ENCODE results near the gene TMEM72.

TMEM72 gene

DNA sequence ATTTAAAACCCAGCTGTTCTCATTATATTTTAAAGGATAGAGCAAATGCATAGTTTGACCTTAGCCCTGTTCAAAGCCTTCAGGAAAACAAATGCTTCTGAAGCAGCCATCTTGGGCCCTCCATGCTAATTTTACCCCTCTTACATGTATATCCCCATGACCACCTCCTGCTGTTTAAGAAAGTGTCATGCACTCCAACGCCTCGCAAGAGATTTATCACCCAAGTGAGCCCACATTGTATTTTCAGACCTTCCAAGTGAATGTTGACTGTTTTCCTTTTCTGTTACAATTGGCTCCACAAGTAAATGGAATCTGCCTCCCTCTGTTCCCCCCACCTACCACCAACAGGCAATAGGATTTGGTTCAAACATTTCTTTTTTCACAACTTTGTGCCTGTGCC is 5.3 kb downstream of the TMEM72 start:
- in situ Hi-C loops (cut with MboI; ENCODE audit: low sequenced_read_pairs) = no loop called here

DNA sequence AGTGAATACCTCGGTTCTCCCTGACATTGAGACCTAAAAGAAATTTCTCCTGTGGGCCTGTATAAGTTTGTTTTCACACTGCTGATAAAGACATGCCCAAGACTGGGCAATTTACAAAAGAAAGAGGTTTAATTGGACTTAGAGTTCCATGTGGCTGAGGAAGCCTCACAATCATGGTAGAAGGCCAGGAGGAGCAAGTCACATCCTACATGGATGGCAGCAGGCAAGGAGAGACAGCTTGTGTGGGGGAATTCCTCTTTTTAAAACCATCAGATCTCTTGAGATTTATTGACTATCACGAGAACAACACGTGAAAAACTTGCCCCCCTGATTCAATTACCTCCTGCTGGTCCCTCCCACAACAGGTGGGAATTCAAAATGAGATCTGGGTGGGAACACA is 6.7 kb downstream of the TMEM72 start:
- in situ Hi-C loops (cut with MboI; ENCODE audit: low sequenced_read_pairs) = no loop called here

DNA sequence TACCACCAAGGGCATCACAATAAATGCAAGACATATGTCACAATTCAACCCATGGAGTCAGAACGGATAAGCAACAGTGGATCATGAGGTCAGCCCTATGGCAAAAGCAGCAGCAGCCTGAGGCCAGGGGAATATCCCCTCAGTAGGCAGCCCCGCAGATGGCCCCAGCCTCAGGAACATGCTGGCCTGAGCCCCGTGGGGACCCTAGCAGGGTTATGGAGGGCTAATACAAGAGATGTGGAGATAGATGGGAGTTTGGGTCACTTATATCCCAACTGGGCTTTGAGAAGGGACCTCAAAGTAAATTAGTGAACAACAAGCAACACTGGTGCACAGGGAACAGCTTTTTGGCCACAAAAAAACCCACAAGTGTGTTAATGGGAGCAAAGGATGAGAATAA is 9.1 kb downstream of the TMEM72 start:
- in situ Hi-C loops (cut with MboI; ENCODE audit: low sequenced_read_pairs) = no loop called here

DNA sequence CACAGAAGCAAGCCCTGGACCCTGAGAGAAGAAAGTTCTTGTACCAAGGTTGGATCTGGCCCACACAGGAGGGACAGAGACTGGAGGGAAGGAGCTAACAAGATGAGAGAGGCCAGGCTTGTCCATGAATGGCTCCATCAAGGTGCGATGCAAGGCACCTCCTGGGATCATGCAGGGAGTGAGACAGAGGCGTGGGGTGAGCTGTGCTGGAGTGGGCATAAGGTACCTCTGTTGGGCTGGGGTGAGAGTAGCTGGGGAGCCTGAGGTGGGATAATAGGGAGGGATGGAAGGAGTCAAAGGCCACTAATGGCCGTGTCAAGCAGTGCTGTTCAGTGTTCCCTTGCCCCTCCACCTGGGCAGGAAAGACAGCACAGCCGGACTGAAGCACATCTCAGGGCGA is 9.9 kb downstream of the TMEM72 start:
- in situ Hi-C loops (cut with MboI; ENCODE audit: low sequenced_read_pairs) = no loop called here

DNA sequence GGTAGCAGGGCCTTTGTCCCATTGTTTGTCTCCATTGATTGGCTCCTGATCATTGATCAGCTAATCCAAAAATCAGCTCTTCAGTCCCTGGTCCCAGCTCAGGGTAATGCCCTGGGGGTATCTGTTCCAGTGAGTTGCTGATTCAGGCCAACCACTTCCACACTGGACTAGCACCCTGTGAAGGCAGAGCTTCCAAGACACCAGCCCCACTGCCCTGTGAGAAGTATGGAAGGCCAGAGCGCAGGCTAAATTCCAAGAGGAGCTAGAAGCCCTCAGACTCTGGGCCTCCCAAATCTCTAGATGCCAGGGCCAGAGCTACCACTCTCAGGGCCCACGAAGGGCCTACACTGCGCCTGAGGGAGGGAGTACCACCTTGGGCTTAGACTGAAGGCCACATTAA is 10.4 kb downstream of the TMEM72 start:
- in situ Hi-C loops (cut with MboI; ENCODE audit: low sequenced_read_pairs) = no loop called here

DNA sequence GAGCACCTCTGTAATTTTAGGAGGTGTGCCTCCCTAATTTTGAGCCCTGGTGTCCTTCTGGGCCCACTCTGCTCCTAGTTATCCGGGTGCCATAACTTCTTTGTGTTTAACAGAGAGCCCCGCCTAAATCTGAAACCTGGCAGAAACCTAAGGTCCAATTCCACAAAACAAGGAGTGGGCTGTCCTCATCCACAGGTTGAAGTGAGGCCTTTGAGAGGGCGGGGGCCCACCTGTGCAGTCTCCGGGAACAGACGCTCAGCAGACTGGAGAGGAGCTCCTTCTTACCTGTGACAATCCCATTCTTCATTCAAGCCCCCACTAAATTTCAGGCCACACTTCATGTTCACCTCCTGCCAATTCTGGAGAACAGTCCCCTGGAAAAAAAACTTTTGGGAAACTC is 10.9 kb downstream of the TMEM72 start:
- in situ Hi-C loops (cut with MboI; ENCODE audit: low sequenced_read_pairs) = no loop called here

DNA sequence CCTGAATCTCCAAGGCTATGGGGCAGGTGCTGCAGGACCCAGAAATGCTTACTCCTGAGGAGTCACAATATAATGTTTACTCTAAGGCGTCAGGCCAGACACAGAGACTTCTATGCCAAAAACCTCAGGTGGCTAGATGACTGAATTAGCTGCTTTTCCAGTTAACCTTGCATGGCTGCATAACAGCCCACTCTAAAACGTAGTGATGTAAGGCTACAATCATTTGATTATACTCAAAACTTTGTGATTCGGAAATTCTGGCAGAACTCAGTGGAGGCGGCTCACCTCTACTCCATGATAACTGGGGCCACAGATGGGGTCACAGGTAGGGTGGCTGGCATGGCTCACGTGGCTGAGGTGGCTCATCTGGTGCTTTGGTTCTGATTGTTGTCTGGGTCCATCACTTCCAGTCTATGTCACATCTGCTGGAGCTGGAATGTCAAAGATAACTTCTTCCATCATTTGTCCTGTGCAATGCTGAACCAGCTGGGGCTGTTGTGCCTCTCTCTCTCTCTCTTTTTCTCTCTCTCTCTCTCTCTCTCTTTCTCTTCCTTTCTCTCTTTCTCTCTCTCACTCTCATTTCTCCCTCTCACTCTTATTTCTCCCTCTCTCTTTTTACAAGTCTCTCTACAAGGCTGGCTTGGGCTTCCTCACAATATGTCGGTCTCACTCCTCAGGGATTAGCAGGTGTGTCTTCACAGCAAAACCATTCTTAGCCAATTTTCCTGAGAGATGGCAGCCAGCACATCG is 11.8 kb downstream of the TMEM72 start:
- in situ Hi-C loops (cut with MboI; ENCODE audit: low sequenced_read_pairs) = no loop called here

DNA sequence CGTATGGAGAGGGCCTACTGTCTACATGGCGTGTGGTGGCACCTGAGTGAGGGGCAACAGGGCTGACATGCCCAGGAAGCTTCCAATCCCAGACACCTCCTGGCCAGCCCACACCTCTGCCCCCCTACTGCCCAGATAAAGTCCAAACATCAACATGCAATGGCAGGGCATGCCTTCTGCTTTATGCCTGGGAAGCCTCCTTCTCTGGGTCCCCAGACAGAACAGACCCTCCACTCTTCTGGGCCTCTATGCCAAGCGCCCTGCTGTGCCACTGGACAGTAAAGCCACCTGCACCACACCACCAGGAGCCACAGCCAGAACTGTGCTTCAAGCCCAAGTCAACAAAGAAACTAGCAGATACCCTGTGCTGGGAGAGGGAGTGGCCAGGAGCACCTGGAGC is 12.5 kb downstream of the TMEM72 start:
- in situ Hi-C loops (cut with MboI; ENCODE audit: low sequenced_read_pairs) = no loop called here

DNA sequence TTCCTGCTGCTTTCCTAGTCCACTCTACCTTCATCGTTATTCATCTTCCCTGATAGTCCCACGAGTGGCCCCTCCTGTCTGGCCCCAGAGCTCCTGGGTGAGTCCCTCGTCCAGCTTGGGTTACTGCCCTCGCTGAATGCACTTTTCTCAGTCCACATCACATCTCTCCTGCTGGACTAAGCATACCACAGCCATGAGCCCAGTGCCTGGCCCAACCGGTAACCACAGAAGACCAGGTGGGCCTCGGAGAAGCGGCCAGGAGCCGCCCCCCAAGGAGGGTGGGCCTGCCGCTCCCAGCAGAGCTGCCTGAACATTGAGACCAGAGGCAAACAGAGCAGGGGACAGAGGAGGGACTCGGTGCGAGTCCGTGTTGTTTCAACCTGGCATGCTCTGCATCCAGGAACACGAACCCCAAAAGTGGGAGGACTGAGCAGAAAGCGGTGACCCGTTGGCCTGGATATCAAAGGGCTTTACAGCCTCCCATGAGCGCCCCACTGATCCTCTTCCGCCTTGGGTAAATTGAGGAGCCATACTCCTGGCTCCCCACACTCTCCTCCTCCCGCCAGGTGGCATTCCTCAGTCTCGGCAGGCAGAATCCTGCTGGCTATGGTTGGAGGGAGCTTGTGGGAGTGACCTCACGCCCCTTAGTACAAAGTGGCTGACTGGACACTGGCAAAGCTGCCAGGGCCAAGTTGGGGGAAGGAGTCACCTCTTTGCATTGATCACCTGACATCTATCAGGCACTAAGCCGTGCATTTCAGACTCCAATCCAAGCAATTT is 13.3 kb downstream of the TMEM72 start:
- in situ Hi-C loops (cut with MboI; ENCODE audit: low sequenced_read_pairs) = no loop called here

DNA sequence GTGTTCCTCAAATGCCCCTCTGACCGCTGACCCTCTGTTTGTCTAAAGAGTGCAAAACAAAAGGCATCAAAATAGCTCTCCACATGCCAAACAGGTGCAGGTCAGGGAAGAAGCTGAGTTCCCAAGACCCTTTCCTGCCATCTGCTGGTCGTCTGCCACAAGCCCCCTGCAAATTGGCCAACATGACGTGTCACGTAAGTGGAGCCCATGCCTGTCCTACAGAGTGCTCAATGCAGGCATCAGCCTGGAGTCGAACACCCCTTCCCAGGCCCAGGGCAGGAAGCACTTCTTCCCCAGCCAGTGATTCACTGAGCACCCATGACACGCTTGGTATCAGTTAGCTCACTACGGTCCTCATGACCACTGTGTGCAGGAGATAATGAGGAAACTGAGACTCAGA is 14.1 kb downstream of the TMEM72 start:
- in situ Hi-C loops (cut with MboI; ENCODE audit: low sequenced_read_pairs) = no loop called here

DNA sequence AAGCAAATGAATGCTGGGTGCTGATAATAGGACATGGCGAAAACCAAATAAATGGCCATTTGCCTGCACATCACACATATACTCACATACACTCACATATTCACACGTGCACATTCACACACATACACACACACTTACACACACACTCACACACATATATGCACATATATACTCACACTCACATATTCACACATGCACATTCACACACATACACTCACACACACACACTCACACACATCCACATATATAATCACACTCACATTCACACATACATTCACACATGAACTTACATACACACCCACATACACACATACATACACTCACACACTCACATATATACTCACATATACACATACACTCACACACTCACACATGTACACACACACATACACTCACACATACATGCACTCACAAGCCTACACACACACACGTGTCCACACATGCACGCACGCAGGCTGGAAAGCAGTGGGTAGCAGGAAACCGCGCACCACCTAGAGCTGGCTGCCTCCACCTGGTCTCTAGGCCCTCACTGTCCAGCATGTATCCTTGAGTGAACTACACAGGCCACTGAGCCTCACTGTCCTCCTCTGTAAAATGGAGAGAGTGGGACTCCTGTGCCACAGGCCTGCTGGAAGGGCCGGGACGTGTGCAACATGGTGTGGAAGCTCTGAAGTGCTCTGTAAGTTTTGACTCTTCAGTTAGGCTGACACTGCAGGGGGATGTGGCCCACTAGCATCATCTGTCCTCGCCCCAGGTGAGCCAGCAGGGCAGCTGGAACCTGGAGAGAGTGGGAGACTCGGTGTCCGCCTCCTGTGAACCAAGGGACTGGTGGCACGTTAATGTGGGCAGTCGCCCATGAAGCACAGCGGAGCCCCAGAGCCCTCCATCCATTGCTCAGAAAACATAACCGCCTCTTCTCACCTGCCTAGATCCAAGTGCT is 14.9 kb downstream of the TMEM72 start:
- in situ Hi-C loops (cut with MboI; ENCODE audit: low sequenced_read_pairs) = no loop called here

DNA sequence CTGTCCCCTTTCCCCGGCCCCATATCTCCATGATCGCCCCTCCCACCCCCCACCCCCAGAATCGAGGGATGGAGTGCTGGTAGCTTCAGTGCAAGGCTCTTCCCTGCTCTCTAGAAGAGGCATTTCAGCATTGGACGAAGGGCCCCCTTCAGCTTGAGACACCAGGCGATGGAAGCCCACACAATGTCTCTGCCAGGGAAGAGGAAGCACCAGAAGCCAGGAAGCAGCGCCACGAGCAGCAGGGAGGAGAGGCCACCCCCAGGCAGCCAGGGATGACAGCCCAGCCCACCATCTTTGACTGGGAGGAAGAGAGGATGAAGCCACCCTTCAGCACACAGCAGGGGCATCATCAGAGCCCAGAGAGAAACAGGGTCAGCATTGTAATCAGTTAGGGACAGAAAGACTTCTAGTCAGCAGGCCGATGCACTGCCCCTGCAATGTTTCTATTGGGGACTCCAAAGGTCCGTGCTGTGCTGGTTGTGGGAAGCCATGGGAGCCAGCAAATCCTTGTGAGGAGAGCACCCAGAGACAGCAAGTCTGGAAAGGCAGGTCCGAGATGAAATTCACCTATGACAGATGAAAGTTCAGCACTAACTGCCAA is 15.7 kb downstream of the TMEM72 start:
- in situ Hi-C loops (cut with MboI; ENCODE audit: low sequenced_read_pairs) = no loop called here

DNA sequence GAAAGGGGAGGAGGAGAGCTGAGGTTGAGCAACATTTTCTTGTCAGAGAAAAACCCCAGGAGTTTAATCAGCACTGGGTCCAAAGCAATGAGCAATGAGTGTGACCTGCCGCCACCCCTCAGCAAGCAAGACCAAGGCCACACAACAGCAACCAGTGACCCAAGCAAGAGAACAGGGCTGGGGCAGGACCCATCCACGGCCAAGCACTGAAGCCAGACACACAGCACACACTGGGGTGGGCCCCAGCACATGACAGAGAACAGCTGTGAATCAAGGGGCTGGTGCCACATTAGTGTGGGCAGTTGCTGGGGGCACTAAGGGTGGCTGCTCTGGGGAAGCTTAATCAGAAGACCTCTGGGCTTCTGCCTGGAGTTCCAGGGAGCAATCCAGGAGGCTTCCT is 16.2 kb downstream of the TMEM72 start:
- in situ Hi-C loops (cut with MboI; ENCODE audit: low sequenced_read_pairs) = no loop called here

DNA sequence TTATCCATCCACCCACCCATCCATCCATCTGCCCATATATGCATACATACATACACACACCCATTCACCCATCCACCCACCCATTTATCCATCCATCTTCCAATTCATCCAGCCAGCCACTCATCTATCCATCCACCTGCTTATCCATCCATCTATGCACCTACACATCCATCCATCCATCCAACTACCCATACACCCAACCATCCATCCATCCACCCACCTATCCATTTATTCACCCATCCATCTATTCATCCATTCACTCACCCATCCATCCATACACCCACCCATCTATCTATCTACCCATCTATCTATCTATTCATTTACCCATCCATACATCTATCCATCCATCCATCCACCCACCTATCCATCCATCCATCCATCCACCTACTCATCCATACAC is 17.3 kb downstream of the TMEM72 start:
- in situ Hi-C loops (cut with MboI; ENCODE audit: low sequenced_read_pairs) = no loop called here

DNA sequence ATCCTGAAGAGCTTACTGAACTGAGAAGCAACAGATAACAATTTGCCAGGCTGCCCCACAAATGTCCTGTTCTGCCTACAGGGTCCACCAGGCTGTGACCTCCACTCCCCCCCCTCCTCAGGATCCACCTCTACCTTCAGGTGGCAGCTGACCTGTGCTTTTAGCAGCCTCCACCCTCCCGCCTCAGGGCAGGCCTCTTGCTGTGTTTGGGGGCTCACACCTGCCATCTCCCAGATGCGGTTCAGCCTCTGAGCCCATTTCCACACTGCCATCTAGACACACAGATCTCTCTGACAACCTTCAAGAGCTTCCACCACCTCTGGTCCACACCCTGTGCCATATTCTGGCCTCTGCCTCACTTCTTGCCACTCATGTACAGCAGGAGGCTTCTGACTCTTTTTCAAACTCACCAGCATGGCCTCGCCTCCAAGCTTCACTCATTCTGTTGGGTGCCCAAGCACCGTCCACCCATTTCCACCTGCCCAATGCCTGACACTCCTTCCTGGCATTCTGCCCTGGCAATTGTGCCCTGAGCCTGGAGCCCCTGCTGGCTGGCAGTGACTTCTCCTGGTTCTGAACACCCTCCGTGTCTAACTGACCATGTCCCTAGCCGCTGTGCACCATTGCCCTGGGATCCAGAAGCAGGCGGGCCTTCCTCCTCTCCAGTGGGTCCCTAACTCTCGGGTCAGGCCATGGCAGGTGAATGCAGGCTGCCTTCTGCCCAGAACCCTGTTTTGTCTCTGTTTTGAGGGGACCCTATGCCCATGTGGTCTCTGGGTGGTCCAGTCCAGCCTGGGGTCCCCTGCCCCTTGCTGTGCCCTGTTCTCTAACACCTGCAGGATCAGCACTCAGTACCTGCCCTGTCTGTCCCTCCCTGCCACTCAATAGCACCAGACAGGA is 18.5 kb downstream of the TMEM72 start:
- in situ Hi-C loops (cut with MboI; ENCODE audit: low sequenced_read_pairs) = no loop called here

DNA sequence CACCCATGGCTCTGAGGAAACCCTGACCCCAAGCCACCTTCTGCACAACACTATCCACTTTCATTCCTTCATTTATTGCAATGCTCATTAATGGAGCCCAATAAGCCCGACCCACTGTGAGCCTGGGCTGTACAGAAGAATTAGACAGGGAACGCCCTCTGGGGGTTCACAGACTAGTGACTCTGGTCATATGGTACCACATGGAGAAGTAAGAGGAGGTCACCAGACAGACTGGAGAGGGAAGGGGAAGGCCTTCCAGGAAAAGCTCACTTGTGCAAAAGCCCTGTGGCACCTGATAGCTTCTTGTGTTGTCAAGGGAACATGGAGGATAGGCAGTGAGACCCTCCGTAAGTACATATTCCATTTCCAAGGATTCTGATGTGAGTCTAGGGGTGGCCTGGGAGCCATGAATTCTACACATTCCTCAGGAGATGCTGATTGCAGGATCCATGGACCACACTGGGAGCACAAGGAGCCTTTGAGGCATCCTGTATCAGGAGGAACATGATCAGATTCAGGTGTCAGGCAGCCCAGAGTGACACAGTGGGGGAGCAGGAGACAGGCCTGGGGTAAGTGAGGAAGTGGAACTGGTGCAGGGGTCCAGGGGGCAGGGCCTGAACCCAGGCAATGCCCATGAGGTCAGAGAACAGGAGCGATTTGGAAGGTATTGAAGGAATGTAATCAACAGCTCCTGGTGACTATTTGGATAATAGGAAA is 19.9 kb downstream of the TMEM72 start:
- in situ Hi-C loops (cut with MboI; ENCODE audit: low sequenced_read_pairs) = no loop called here

DNA sequence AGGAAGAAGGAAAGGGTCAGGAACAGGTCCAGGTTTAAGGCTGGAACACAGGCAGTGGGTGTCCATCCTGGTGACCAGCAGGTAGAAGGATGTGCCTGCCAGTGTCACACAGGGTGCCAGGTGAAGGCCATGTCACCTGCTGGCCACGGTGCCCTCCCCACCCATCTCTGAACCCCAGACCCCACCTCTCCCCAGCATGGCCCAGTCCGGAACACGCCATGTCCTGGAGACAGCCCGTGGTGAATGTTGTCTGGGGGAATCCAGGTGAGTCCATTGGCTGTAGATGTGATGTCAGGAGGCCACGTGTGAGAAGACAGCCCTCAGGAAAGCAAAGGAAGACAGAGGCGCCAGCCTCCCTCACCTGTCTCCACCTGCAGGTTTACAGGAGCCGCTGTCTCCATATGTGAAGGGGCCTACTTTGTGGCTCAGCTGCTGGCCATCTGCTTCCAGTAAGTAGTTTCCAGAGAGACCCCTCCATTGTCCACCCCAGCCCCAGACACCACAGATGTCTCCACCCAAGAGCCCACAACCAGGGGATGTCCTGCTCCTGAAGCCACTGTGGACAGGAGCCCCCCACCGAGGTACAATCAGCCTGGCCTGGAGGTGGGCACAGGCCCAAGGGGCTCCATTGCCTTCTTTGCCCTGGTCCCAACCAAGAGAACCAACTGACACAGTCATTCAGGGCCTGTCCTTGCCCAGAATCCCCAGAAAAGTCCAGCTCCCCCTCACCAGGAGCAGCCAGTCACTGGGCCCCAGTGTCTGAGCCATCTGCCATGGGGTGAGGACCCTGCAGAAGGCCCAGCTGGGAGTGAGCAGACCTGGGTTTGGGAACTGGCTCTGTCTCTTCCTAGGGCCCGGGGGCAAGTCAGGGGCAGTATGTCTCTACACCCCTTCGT is 20.7 kb downstream of the TMEM72 start:
- in situ Hi-C loops (cut with MboI; ENCODE audit: low sequenced_read_pairs) = no loop called here
